EL (cell line): Measurements from ENCODE around the gene MICAL2.
A peak's percentile ranks its signal among the peaks of the same experiment; 100 is the strongest.

ENCODE experiments used
- DNase-seq: peaks from one replicate; pipeline ENCODE4 v3.0.0-alpha.2; 2016

The MICAL2 gene

DNA sequence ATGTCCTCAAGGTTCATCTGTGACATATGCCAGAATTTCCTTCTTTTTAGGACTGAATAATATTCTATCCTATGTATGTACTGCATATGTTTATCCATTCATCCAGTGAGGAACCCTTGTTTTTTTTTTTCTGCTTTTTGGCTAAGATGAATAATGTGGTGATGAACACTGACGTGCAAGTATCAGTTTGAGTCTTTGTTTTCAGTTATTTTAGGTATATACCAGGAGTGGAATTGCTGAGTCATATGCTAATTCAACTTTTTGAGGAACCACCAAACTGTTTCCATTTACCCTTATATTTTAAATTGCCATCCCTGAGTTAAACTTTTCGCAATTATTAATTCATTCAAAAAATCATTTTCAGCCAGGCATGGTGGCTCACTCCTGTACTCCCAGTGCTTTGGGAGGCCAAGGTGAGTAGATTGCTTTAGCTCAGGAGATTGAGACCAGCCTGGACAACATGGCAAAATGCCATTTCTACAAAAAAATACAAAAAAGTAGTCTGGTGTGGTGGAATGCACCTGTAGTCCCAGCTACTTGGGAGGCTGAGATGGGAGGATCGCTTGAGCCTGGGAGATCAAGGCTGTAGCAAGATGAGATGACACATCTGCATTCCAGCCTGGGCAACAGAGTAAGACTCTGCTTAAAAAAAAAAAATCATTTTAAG is 64.2 kb downstream of the MICAL2 start:
- DNase-seq: peak; percentile 55

- peak; percentile 94 for DNase-seq
Measured at GRCh38 chr11:12175694-12176241, 65.4 kb downstream of the MICAL2 start.

DNA sequence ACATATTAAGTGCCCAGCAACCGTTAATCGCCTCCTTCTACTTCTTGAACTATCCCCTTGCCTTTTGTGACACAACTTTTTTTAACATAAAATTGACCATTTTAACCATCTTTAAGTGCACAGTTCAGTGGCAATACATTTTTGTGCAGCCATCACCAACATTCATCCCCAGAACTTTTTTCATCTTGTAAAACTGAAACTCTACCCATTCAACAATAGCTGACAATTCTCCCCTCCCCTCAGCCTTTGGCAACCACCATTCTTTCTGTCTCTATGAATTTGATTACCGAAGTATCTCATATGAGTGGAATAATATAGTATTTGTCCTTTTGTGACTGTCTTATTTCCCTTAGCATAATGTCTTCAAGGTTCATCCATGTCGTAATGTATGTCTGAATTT is 66.0 kb downstream of the MICAL2 start:
- DNase-seq: no peak

DNA sequence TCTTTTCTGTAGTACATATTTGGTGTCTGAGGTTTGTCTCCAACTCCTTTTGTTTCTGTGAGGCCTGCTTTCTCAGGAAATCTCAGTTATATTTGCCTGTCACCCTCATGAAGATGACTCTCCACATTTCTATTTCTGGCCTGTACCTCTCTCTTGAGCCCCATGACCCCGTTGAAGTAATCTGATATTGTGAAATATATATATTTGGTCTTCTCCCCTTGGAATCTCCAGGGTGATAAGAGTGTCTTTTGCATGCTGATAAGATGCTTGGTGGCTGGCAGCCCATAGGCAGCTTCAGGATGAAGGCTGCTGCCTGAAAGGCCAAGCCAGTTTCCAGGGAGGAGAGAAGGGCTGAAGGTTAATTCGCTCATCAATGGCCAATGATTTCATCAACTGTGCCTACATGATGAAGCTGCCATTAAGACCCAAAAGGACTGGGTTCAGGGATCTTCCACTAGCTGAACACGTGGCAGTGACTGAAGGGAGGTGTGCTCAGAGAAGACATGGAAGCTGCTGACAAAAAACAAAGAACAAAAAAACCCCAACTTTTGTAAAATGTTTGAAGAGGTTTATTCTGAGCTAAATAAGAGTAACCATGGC is 67.4 kb downstream of the MICAL2 start:
- DNase-seq: peak; percentile 38

DNA sequence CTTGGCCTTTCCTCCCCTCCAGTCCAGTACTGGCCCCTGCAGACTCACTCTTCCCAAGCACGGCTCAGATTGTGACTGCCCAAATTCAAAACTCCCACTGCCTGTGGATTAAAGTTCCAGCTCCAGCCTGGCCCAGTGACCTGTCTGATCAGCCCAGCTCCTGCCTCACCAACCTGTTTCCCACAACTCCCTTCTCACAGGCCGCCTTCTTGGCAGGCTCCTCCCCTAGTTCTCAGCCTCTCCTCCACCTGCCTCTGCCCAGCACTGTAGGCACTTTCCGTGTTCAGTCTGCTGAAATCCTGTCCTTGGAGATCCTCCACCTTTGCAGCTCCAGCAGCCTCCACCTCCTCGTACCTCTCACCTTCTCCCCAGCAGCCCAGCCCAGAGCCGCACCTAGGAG is 68.6 kb downstream of the MICAL2 start:
- no peak for DNase-seq

GRCh38 chr11:12179531-12179930 is 69.1 kb downstream of the MICAL2 start:
- DNase-seq: no peak

DNA sequence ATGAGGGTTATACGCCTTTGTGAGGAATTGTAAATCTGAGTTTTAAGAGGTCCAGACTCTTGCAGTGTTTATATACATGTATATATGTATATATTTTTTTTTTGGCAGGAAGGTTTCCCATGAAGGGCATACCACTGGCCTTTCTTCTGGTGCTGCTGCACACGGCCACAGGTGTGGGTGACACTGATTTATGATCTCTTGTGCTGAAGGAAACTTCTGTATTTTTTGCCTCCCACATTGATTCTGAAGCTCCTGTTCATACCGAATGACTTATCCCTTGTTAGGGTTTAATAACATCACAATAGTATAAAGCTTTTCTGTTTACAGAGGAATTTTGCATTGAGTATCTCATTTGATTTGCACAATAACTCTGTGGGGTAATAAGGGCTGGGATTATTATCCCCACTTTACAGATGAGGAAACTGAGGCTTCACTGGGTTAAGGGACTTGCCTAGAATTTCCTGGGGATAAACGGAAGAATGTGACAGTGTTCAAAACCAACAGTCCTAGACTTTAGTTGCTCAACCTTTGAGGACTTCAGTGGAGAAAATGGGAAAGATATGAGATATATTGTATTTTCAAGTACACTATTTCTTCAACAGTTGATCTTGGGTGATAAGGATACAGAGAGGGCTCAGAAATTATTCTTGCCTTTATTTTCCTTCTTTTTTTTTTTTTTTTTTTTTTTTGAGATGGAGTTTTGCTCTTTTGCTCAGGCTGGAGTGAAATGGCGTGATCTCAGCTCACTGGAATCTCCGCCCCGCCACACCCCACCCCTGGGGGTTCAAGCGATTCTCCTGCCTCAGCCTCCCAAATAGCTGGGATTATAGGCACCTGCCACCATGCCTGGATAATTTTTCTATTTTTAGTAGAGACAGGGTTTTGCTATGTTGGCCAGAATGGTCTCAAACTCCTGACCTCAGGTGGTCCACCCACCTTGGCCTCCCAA is 70.1 kb downstream of the MICAL2 start:
- DNase-seq: peak; percentile 68

DNA sequence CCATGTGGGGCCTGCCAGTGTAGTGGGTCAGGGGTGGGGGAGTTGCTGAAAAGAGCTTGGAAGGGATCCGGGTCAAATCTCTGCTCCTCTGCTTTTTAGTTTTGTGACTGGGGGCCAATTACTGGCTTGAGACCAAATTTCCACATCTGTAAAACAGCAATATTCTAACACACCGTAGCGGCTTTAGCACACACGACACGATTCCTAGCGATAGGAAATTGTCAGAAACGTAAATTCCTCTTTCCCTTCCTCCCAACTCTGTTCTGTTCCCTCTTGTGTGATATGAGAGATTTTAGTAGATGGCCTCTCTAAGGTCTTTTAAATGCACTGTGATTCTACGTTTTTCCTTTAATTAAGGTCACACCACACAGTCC is 71.9 kb downstream of the MICAL2 start:
- no peak for DNase-seq

GRCh38 chr11:12182676-12183541 is 72.5 kb downstream of the MICAL2 start:
- peak; percentile 98 for DNase-seq

DNA sequence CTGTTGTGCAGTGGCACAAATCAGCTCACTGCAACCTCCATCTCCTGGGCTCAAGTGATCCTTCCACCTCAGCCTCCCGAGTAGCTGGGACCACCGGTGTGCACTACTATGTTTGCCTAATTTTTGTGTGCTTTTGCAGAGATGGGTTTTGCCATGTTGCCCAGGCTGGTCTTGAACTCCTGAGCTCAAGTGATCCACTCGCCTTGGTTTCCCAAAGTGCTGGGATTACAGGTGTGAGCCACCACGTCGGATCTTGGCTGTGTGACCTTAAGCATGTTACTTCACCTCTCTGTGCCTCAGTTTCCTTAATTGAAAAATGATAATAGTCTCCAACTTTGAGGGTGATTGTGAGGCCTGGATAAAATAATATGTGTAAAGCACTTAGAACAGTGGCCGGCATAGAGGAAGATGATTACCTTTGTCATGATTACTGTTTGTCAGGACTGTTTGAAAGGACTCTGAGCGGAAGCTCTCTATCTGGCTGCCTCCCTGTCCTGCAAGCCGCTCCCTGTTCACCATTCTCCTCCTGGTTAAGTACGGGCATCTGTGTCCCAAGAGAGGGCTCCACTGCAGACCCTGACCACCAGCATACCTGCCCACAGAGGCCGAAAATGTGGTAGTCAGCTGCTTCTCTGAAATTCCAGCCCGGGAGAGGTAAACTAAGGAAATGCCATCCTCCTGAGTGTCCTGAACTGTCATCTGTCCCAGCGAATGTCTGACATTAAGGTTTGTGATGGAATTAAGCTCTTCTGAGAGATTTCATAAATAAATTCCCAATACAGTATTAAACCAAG is 73.6 kb downstream of the MICAL2 start:
- DNase-seq: no peak

GRCh38 chr11:12184699-12185098 is 74.3 kb downstream of the MICAL2 start:
- DNase-seq: peak; percentile 50

DNA sequence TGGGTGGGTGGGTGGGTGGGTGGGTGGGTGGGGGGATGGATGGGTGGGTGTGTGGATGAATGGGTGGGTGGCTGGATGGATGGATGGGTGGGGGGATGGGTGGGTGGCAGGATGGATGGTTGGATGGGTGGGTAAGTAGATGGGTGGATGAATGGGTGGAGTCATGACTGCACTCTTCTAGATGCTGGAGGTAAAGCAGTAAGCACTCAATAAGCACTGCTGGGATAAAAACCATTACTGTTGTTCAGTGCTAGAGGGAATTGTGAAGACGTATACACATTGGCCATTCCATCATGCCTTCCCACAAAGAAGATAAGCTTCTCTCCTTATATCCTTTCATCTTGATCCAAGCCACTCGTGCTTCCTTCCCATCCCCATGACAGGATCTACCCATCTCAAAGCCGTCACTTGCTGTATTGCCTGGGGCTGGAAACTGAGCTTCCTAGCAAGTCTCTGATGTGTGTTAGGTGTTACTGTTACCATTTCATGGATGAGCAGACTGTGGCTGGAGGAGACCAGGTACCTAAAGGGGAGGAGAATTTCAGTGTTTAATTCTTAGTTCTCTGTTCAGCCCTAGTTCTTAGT is 74.8 kb downstream of the MICAL2 start:
- no peak for DNase-seq

DNA sequence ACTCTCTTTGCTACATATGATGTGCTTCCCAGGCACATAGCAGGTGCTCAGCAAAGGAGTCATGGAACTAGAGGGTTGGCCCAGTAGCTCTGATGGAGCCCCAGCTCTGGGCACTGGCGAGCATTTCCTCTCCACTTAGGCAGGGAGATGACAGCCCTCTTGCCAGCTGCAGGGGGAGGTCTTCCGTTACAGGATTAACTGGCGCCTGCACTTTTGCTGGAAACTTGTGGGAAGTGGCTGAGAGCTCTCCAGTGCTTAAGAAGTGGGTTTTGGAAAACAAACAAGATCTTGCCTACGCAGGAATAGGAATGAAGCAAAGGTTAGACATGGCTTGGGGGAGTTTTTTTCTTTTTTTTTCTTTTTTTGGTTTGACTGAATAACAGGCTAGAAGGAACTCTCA is 75.5 kb downstream of the MICAL2 start:
- DNase-seq: no peak

- no peak for DNase-seq
Measured at GRCh38 chr11:12186701-12187100, 76.3 kb downstream of the MICAL2 start.

DNA sequence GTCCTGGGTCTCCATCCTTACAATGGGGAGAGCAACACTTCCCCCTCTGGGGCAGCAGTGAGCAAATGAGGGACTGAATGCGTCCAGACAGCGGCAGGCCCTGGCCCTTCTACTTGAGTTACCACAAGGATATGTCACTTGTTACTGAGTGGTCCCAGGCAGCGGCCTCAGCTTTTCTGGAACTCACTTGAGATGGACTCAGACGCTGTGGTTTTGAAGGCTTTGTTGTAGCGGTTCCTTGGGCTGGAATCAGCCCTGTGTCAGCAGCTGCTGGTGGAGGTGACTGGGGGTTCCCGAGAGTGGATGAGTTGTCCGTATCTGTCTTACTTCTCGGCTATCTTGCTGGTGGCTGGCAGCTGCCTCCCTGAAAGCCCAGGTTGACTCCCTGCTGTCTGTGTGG is 77.0 kb downstream of the MICAL2 start:
- DNase-seq: no peak

DNA sequence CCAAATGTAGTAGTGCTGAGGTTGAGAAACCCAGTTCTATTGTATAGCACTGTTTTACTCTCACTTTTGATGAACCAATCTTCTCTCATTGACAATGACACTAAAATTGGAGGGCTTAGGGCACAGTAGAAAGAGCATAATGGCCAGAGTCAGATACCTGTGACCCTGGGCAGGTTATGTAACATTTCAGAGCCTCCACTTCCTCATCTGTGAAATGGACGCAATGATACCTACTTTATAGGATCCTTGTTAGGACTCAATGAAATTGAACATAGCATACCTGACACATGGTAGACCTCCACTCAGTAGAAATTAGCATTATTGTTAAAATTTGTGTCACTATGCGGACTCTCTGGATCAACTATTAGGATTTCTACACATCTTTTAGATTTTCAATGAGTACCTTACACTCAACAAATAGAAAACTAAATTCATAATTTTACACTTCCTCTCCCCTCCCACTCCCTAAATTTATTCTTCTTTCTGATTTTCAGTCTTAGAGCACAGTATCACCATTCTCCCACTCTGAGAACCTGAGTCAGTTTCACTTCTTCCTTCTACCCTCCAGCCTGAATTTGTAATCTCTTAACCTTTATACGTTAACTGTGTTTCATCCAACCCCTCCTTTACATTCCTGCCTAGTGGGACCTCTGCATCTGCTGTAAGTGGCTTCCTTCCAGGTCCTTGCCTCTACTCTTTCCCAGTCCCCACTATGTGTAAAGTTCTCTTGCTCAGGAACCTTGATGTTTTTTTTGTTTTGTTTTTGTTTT is 78.3 kb downstream of the MICAL2 start:
- no peak for DNase-seq

- no peak for DNase-seq
Measured at GRCh38 chr11:12189543-12190235, 79.3 kb downstream of the MICAL2 start.

- no peak for DNase-seq
Measured at GRCh38 chr11:12190511-12190910, 80.1 kb downstream of the MICAL2 start.

DNA sequence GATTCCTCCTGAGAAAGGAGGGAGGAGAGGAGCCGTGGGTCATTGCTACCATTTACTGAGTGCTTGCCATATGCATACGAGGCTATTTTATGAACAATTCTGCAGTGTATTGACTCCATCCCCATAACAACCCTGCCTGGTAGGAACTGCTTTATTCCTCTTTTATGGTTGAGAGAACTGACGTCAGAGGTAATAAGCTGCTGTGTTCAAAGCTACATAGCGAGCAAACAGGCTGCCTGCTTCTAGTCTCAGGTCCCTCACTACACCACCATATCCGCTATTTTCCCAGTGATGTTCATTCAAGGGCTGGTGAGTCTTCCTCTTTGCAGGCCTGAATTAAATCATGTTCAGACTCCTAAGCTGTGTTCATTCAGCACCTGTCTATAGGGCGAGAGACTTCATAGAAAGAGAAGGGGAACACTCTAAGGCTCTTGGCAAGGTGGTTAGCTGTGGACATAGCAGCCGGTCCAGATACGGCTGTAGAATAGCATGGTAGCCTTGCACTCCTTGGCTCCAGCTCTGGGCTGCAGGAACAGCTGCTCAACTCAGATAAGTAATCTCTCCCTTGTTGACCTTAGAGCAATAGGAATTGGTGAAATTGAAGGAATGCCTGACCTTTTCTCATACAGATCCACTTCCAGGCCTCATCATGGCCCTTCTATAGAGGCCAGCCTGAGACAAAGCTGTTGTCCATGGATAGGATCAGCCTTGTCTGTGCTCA is 82.6 kb downstream of the MICAL2 start:
- no peak for DNase-seq
